ENCODE data around the gene GRIK2.

- TF ChIP-seq CTCF (IDR thresholded peaks at IDR 0.05; ENCODE audit: insufficient read depth, low read depth, low read length): no peak
- TF ChIP-seq EZH2 (IDR thresholded peaks at IDR 0.05; ENCODE audit: insufficient read depth, low read length): no peak
Measured at GRCh38 chr6:102022803-102023202, 629.3 kb downstream of the GRIK2 start.
